ENCODE data around the gene PRLHR.

- no peak for TF ChIP-seq CTCF (IDR thresholded peaks at IDR 0.05)
- no peak for TF ChIP-seq POLR2A (IDR thresholded peaks at IDR 0.05)
Measured at GRCh38 chr10:118562851-118563250, 32.6 kb downstream of the PRLHR start.

Measured in uterus (tissue), 2 donors.